Measurements from ENCODE around the gene UPK1A.
"Not testable (repeated sequence)": the region's sequence is repeated elsewhere in the genome, so short reads cannot be mapped to it uniquely, and the experiment has no call there.

Gene UPK1A

DNA sequence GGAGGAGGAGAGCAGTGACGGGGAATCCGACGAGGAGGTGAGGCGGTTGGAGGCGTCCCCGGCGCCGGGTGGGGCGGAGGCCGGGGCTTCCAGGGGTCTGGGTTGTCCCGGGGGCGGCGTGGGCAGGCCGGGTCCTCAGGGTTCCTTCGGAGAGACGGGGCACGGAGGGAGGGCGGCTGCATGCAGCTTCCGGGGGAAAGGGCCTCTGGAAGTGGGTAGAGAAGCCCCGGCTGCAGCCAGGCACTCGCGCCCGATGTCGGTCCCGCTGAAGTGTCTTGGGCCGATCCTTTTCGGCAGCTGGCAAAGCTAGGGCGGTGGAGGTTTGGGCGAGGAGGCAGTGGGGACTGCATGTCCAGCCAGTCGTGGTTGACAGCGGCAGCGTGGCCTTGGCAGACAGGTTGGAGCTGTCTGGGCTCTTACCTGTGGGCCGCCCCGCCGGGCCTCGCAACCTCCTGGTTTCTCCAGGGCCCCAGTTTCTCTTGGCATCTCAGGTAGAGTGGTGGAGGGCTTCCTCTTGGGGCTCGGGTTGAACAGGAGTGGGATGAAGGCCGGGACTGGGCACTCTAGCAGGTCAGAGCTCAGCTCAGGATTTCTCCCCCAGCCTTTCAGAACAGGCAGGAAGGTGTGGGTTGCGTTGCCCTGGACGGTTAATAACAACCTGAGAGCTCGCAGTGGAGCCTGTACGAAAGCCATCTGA, 52.2 kb downstream of the UPK1A start:
- DNase-seq, result no peak

DNA sequence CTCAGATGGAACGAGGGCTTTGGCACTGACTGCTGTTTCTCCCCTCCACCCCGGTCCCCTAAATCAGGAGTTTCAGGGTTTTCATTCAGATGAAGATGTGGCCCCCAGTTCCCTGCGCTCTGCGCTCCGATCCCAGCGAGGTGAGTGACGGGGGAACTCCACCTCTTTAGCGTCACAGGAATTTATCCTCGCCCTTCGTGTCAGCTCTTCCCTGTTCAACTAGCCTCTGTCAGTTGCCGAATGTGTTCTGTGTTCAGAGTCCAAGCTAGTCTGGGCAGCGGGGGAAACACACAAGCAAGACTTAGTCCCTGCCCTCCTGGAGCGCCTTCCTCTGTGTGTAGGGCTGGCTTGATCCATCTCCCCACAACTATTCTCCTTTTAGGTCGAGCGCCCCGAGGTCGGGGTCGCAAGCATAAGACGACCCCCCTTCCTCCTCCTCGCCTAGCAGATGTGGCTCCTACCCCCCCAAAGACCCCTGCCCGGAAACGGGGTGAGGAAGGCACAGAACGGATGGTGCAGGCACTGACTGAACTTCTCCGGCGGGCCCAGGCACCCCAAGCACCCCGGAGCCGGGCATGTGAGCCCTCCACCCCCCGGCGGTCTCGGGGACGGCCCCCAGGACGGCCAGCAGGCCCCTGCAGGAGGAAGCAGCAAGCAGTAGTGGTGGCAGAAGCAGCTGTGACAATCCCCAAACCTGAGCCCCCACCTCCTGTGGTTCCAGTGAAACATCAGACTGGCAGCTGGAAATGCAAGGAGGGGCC, 53.3 kb downstream of the UPK1A start:
- no peak for DNase-seq

DNA sequence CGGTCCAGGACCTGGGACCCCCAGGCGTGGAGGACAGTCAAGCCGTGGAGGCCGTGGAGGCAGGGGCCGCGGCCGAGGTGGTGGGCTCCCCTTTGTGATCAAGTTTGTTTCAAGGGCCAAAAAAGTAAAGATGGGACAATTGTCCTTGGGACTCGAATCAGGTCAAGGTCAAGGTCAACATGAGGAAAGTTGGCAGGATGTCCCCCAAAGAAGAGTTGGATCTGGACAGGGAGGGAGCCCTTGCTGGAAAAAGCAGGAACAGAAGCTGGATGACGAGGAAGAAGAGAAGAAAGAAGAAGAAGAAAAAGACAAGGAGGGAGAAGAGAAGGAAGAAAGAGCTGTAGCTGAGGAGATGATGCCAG, 53.8 kb downstream of the UPK1A start:
- DNase-seq, result no peak

DNA sequence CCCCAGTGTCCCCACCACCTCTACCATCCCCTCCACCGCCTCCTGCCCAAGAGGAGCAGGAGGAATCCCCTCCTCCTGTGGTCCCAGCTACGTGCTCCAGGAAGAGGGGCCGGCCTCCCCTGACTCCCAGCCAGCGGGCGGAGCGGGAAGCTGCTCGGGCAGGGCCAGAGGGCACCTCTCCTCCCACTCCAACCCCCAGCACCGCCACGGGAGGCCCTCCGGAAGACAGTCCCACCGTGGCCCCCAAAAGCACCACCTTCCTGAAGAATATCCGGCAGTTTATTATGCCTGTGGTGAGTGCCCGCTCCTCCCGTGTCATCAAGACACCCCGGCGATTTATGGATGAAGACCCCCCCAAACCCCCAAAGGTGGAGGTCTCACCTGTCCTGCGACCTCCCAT, 54.3 kb downstream of the UPK1A start:
- DNase-seq, result no peak

DNA sequence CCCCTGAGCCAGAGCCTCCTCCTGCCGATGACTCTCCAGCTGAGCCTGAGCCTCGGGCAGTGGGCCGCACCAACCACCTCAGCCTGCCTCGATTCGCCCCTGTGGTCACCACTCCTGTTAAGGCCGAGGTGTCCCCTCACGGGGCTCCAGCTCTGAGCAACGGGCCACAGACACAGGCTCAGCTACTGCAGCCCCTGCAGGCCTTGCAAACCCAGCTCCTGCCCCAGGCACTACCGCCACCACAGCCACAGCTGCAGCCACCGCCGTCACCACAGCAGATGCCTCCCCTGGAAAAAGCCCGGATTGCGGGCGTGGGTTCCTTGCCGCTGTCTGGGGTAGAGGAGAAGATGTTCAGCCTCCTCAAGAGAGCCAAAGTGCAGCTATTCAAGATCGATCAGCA, 55.1 kb downstream of the UPK1A start:
- DNase-seq, result no peak

GRCh38 chr19:35722461-35722860, 56.1 kb downstream of the UPK1A start:
- no peak for DNase-seq

DNA sequence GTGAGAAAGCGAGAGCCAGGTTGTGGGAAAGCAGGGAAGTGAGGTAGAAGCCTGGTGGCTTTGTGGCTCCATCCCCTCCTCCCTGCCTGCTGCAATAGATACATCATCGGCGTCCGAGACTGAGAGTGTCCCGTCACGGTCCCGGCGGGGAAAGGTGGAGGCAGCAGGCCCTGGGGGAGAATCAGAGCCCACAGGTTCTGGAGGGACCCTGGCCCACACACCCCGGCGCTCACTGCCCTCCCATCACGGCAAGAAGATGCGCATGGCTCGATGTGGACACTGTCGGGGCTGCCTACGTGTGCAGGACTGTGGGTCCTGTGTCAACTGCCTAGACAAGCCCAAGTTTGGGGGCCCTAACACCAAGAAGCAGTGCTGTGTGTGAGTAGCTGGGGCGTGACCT, 56.6 kb downstream of the UPK1A start:
- DNase-seq, result no peak

GRCh38 chr19:35723671-35724070, 57.4 kb downstream of the UPK1A start:
- DNase-seq, result no peak

DNA sequence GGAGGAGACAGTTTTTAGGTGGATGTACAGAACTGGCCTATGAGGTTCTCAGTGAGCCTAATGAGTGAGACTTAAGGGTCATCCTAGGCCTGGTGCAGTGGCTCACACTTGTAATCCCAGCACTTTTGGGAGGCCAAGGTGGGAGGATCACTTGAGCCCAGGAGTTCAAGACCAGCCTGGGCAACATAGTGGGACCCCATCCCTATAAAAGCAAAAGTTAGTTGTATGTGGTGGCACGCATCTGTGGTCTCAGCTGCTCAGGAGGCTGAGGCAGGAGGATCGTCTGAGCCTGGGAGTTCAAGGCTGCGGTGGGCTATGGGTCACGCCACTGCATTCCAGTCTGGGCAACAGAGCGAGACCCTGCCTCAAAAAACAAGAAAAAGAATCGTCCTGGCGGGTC, 57.8 kb downstream of the UPK1A start:
- DNase-seq, result not testable (repeated sequence)

DNA sequence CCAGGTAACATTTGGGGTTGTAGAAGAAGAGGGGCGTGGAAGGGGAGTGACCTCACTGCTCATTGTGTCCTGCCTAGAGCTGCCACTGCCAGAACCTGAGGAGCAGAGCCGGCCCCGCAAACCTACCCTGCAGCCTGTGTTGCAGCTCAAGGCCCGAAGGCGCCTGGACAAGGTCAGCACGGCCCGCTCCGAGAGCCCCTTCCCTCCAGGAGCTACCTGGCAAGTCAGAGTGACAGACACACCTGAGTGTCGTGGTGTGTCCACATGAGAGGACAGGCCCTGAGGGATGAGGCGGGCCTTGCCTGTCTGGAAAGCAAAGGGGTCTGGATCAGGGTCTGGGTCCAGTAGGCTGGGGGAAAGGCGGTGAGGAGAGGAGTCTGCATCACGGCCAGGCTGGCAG, 58.2 kb downstream of the UPK1A start:
- no peak for DNase-seq

GRCh38 chr19:35725216-35725861, 59.0 kb downstream of the UPK1A start:
- DNase-seq, result no peak

- no peak for DNase-seq
Observed at GRCh38 chr19:35727053-35727955, 61.0 kb downstream of the UPK1A start.

Data from fibroblast of skin of scalp (primary cell).